Panc1 (cell line): Measurements from ENCODE around the gene RNASEH2B. TPM values are rescaled to one million over a fixed set of nuclear protein-coding genes. Genes with fewer than 3 reads are reported as not detected.

Experiments
- ATAC-seq: fragments of 200-7000 bp; cut with Tn5 transposase; 2 replicates; pipeline ENCODE4 v1.9.1; 2020; ENCODE audit warnings: mild to moderate bottlenecking, moderate library complexity
- BruUV-seq: library from RNA; stranded (reverse); fragments of 400-500 nt; replicated peaks from 2 replicates; lab custom pipeline; 2021; lab: Mats Ljungman, UMichigan
- CTCF ChIA-PET: fragments of 300-600 bp; sonication (Branson Sonifier 250); formaldehyde crosslinking; loops from one replicate; lab custom pipeline; 2022; ENCODE audit warnings: antibody characterized with exemption; lab: Charles Lee
- POLR2A ChIA-PET: fragments of 300-600 bp; sonication (Branson Sonifier 250); formaldehyde crosslinking; loops from one replicate; lab custom pipeline; 2022; ENCODE audit warnings: antibody characterized with exemption; lab: Charles Lee
- DNase-seq: peaks from one replicate; pipeline ENCODE4 v3.0.0-alpha.2; 2010; ENCODE audit warnings: low read depth, low spot score
- H3K27ac ChIP-seq: 2 replicates; pipeline ENCODE4 v1.5.1; 2011; ENCODE audit warnings: mild to moderate bottlenecking, low read length, inconsistent platforms
- H3K27me3 ChIP-seq: fragments of 200-500 bp; sonication (Bioruptor generic); 2 replicates; pipeline ENCODE4 v1.6.0; 2014; ENCODE audit warnings: low read length, inconsistent platforms; ENCODE audit not compliant: control insufficient read depth, insufficient read depth
- H3K36me3 ChIP-seq: fragments of 200-500 bp; sonication (Bioruptor generic); 2 replicates; pipeline ENCODE4 v1.5.1; 2014; ENCODE audit warnings: inconsistent platforms, mild to moderate bottlenecking, low read length, moderate library complexity; ENCODE audit not compliant: control insufficient read depth, insufficient read depth
- H3K4me1 ChIP-seq: 2 replicates; pipeline ENCODE4 v1.5.1; 2011; ENCODE audit warnings: inconsistent platforms, mild to moderate bottlenecking, low read length, moderate library complexity; ENCODE audit not compliant: control insufficient read depth, insufficient read depth
- H3K4me3 ChIP-seq, 2 experiments: 2 replicates each; pipeline ENCODE4 v1.5.1; 2011 to 2012; ENCODE audit warnings: low read depth in 2 of 2, low read length in 2 of 2, mild to moderate bottlenecking in 2 of 2, inconsistent platforms in 1 of 2, moderate library complexity in 1 of 2
- H3K9me3 ChIP-seq: fragments of 200-500 bp; sonication (Bioruptor generic); 2 replicates; pipeline ENCODE4 v1.5.1; 2014; ENCODE audit warnings: low read depth, mild to moderate bottlenecking, inconsistent platforms, low read length, moderate library complexity; ENCODE audit not compliant: control insufficient read depth, insufficient read depth
- POLR2AphosphoS5 ChIP-seq: IDR thresholded peaks from 2 replicates; pipeline ENCODE4 v1.6.1; 2012; ENCODE audit warnings: mild to moderate bottlenecking, low read depth, low read length, moderate library complexity
- SIN3A ChIP-seq: IDR thresholded peaks from 2 replicates; pipeline ENCODE4 v1.6.1; 2012; ENCODE audit warnings: low read depth, mild to moderate bottlenecking, low read length, moderate library complexity, borderline replicate concordance; ENCODE audit not compliant: insufficient read depth
- TCF7L2 ChIP-seq: IDR thresholded peaks from 2 replicates; pipeline ENCODE4 v1.6.1; 2011; ENCODE audit warnings: mild to moderate bottlenecking, low read depth, low read length, inconsistent platforms
- in situ Hi-C: cut with HindIII; loops from 2 replicates; pipeline ENCODE4 v1.10.0; 2016; ENCODE audit warnings: low sequenced_read_pairs, low pct_unique_long_range_greater_than_20kb
- intact Hi-C: fragments of 100-400 bp; cut with micrococcal nuclease; formaldehyde crosslinking; loops from one replicate; pipeline ENCODE4 v1.10.0; 2022; ENCODE audit not compliant: unreplicated experiment
- total RNA-seq: library from RNA; stranded (reverse); gene quantifications from one replicate; pipeline ENCODE4 v1.2.1, GENCODE V29; 2021; ENCODE audit not compliant: unreplicated experiment
- TF ChIP-seq, protein P1 (sequence below): fragments of 450-650 bp; IDR thresholded peaks from 2 replicates; pipeline ENCODE4 v1.5.1; 2017; ENCODE audit warnings: mild to moderate bottlenecking
- TF ChIP-seq, protein P2 (sequence below), 2 experiments: IDR thresholded peaks; 2 replicates each; pipeline ENCODE4 v1.6.1; 2011 to 2012; ENCODE audit warnings: low read depth in 2 of 2, control low read depth in 1 of 2, low read length in 1 of 2, mild to moderate bottlenecking in 1 of 2, moderate library complexity in 1 of 2; ENCODE audit not compliant: insufficient read depth in 1 of 2

The RNASEH2B gene
- total RNA-seq, 1 experiment from 2014 or later: 37.8 TPM

- ChIA-PET POLR2A (no interaction called here), CTCF (no interaction called here)
- ATAC-seq (no peak), DNase-seq (no peak)
- Histone ChIP-seq H3K27me3 (no peaks in the 10 kb centered on the region), H3K4me1 (no peaks in the 10 kb centered on the region), H3K36me3 (no peaks in the 10 kb centered on the region), H3K27ac (no peak overlapping the region), H3K9me3 (no peaks in the 10 kb centered on the region), H3K4me3 (no peak overlapping the region)
- no TSS peak for BruUV-seq
- TF ChIP-seq POLR2AphosphoS5 (no peak), SIN3A (no peak), TCF7L2 (no peak)
- TF ChIP-seq, protein P1, sequence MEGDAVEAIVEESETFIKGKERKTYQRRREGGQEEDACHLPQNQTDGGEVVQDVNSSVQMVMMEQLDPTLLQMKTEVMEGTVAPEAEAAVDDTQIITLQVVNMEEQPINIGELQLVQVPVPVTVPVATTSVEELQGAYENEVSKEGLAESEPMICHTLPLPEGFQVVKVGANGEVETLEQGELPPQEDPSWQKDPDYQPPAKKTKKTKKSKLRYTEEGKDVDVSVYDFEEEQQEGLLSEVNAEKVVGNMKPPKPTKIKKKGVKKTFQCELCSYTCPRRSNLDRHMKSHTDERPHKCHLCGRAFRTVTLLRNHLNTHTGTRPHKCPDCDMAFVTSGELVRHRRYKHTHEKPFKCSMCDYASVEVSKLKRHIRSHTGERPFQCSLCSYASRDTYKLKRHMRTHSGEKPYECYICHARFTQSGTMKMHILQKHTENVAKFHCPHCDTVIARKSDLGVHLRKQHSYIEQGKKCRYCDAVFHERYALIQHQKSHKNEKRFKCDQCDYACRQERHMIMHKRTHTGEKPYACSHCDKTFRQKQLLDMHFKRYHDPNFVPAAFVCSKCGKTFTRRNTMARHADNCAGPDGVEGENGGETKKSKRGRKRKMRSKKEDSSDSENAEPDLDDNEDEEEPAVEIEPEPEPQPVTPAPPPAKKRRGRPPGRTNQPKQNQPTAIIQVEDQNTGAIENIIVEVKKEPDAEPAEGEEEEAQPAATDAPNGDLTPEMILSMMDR: no peak
- TF ChIP-seq, protein P2, sequence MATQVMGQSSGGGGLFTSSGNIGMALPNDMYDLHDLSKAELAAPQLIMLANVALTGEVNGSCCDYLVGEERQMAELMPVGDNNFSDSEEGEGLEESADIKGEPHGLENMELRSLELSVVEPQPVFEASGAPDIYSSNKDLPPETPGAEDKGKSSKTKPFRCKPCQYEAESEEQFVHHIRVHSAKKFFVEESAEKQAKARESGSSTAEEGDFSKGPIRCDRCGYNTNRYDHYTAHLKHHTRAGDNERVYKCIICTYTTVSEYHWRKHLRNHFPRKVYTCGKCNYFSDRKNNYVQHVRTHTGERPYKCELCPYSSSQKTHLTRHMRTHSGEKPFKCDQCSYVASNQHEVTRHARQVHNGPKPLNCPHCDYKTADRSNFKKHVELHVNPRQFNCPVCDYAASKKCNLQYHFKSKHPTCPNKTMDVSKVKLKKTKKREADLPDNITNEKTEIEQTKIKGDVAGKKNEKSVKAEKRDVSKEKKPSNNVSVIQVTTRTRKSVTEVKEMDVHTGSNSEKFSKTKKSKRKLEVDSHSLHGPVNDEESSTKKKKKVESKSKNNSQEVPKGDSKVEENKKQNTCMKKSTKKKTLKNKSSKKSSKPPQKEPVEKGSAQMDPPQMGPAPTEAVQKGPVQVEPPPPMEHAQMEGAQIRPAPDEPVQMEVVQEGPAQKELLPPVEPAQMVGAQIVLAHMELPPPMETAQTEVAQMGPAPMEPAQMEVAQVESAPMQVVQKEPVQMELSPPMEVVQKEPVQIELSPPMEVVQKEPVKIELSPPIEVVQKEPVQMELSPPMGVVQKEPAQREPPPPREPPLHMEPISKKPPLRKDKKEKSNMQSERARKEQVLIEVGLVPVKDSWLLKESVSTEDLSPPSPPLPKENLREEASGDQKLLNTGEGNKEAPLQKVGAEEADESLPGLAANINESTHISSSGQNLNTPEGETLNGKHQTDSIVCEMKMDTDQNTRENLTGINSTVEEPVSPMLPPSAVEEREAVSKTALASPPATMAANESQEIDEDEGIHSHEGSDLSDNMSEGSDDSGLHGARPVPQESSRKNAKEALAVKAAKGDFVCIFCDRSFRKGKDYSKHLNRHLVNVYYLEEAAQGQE (IDR thresholded peaks at IDR 0.05; ENCODE audit: insufficient read depth in 1 of 2, low read depth in 2 of 2, low read length in 1 of 2): no peak
- intact Hi-C loops: no loop called here
- in situ Hi-C loops: no loop called here
These were observed 61.4 kb downstream of the RNASEH2B start for GRCh38 chr13:50970956-50971355.

- Histone ChIP-seq H3K9me3 (no peaks in the 10 kb centered on the region), H3K4me1 (no peaks in the 10 kb centered on the region), H3K27ac (no peak overlapping the region), H3K4me3 (no peak overlapping the region), H3K36me3 (no peaks in the 10 kb centered on the region), H3K27me3 (no peaks in the 10 kb centered on the region)
- POLR2A ChIA-PET: interaction anchor here (0.6 kb wide), 1 partner anchor 83 kb away, joined by 3 read pairs; no protein-coding TSS in a partner anchor
- BruUV-seq: no TSS peak
- TF ChIP-seq, protein P2 (IDR thresholded peaks at IDR 0.05; ENCODE audit: insufficient read depth in 1 of 2, low read depth in 2 of 2, low read length in 1 of 2): no peak
- TF ChIP-seq, protein P1: no peak
- no peak for TF ChIP-seq SIN3A
- no peak for TF ChIP-seq POLR2AphosphoS5
- TF ChIP-seq TCF7L2: no peak
- DNase-seq (no peak), ATAC-seq (no peak)
- in situ Hi-C loops (no loop called here), intact Hi-C loops (no loop called here)
- CTCF ChIA-PET: no interaction called here
These were observed 64.7 kb downstream of the RNASEH2B start for GRCh38 chr13:50974268-50974667.
